Loucy (cell line): ENCODE data around the gene SLC2A1.
"Not testable (repeated sequence)": the region's sequence is repeated elsewhere in the genome, so short reads cannot be mapped to it uniquely, and the experiment has no call there.

Experiments used
- CTCF ChIP-seq: fragments of 200-600 bp; sonication (generic); conservative IDR thresholded peaks from 2 replicates; pipeline ENCODE4 v1.5.1; 2014; ENCODE audit warnings: mild to moderate bottlenecking, antibody characterized with exemption, low read length
- EZH2phosphoT487 ChIP-seq: fragments of 200-600 bp; IDR thresholded peaks from 2 replicates; pipeline ENCODE4 v1.6.1; 2018; ENCODE audit warnings: antibody characterized with exemption, mild to moderate bottlenecking, moderate library complexity, borderline replicate concordance

- not testable (repeated sequence) for TF ChIP-seq CTCF, EZH2phosphoT487
Measured at GRCh38 chr1:42899960-42900359, 58.7 kb downstream of the SLC2A1 start.
